Measurements from ENCODE around the gene EIF4E3.

The EIF4E3 gene

GRCh38 chr3:71732637-71733036, 7.4 kb upstream of the EIF4E3 start:
- TF ChIP-seq EZH2 (optimal IDR thresholded peaks at IDR 0.05; ENCODE audit: low read depth, low read length) (no peak), CTCF (IDR thresholded peaks at IDR 0.05; ENCODE audit: low read length) (no peak)
- Histone ChIP-seq H3K9ac (ENCODE audit: low read length) (no peak overlapping the region), H4K20me1 (ENCODE audit: insufficient read depth, low read length) (no peaks in the 10 kb centered on the region), H3F3A (ENCODE audit: insufficient read depth, low read length) (no peaks in the 10 kb centered on the region), H3K9me3 (replicated peaks; ENCODE audit: insufficient read depth, low read length) (no peaks in the 10 kb centered on the region), H3K27ac (ENCODE audit: low read length) (no peak overlapping the region), H3K9me2 (replicated peaks; ENCODE audit: insufficient read depth, low read length) (no peaks in the 10 kb centered on the region), H3K36me3 (replicated peaks; ENCODE audit: insufficient read depth, low read length) (no peaks in the 10 kb centered on the region), H3K4me2 (ENCODE audit: low read depth, low read length) (no peak overlapping the region), H3K27me3 (replicated peaks; ENCODE audit: insufficient read depth, low read length) (no peaks in the 10 kb centered on the region), H3K4me1 (ENCODE audit: low read length) (peaks cover 7% of the 10 kb centered on the region), H3K4me3 (ENCODE audit: low read length) (no peak overlapping the region), H2AFZ (ENCODE audit: low read length) (no peak overlapping the region), H3K79me2 (ENCODE audit: low read length) (no peaks in the 10 kb centered on the region)
- no peak for DNase-seq

GRCh38 chr3:71728632-71729342, 3.6 kb upstream of the EIF4E3 start:
- H4K20me1 ChIP-seq (ENCODE audit: insufficient read depth, low read length) = no peaks in the 10 kb centered on the region
- H3K9me3 ChIP-seq (replicated peaks; ENCODE audit: insufficient read depth, low read length) = no peaks in the 10 kb centered on the region
- no peaks in the 10 kb centered on the region for H3K27me3 ChIP-seq (replicated peaks; ENCODE audit: insufficient read depth, low read length)
- no peak overlapping the region for H3K27ac ChIP-seq (ENCODE audit: low read length)
- TF ChIP-seq EZH2phosphoT487 (IDR thresholded peaks at IDR 0.05; ENCODE audit: low read length) (no peak), CTCF (IDR thresholded peaks at IDR 0.05; ENCODE audit: low read length) (no peak), EZH2 (optimal IDR thresholded peaks at IDR 0.05; ENCODE audit: low read depth, low read length) (no peak)
- no peaks in the 10 kb centered on the region for H3K36me3 ChIP-seq (replicated peaks; ENCODE audit: insufficient read depth, low read length)
- H3K4me2 ChIP-seq (ENCODE audit: low read depth, low read length) = no peak overlapping the region
- no peak for DNase-seq
- H3K4me3 ChIP-seq (ENCODE audit: low read length) = no peak overlapping the region
- peaks cover 6% of the 10 kb centered on the region for H3F3A ChIP-seq (ENCODE audit: insufficient read depth, low read length)
- peaks cover 10% of the 10 kb centered on the region for H3K79me2 ChIP-seq (ENCODE audit: low read length)
- no peak overlapping the region for H3K9ac ChIP-seq (ENCODE audit: low read length)
- H3K4me1 ChIP-seq (ENCODE audit: low read length) = peaks cover 14% of the 10 kb centered on the region
- H2AFZ ChIP-seq (ENCODE audit: low read length) = no peak overlapping the region
- H3K9me2 ChIP-seq (replicated peaks; ENCODE audit: insufficient read depth, low read length) = no peaks in the 10 kb centered on the region

GRCh38 chr3:71726146-71726545, 944 bp upstream of the EIF4E3 start:
- Histone ChIP-seq H3K9me3 (replicated peaks; ENCODE audit: insufficient read depth, low read length) (no peaks in the 10 kb centered on the region), H4K20me1 (ENCODE audit: insufficient read depth, low read length) (no peaks in the 10 kb centered on the region), H3K36me3 (replicated peaks; ENCODE audit: insufficient read depth, low read length) (no peaks in the 10 kb centered on the region), H3K4me1 (ENCODE audit: low read length) (peaks cover 34% of the 10 kb centered on the region), H3K27ac (ENCODE audit: low read length) (no peak overlapping the region), H2AFZ (ENCODE audit: low read length) (peak overlapping the region; percentile 88; the same call in 1 of the 2 replicates), H3F3A (ENCODE audit: insufficient read depth, low read length) (peaks cover 22% of the 10 kb centered on the region), H3K4me2 (ENCODE audit: low read depth, low read length) (peak overlapping the region; percentile 83; the same call in 1 of the 2 replicates), H3K9ac (ENCODE audit: low read length) (no peak overlapping the region), H3K9me2 (replicated peaks; ENCODE audit: insufficient read depth, low read length) (no peaks in the 10 kb centered on the region), H3K27me3 (replicated peaks; ENCODE audit: insufficient read depth, low read length) (no peaks in the 10 kb centered on the region), H3K4me3 (ENCODE audit: low read length) (peak overlapping the region; percentile 69; the same call in 1 of the 2 replicates), H3K79me2 (ENCODE audit: low read length) (peaks cover 29% of the 10 kb centered on the region)
- DNase-seq = no peak
- no peak for TF ChIP-seq EZH2 (optimal IDR thresholded peaks at IDR 0.05; ENCODE audit: low read depth, low read length)
- no peak for TF ChIP-seq CTCF (IDR thresholded peaks at IDR 0.05; ENCODE audit: low read length)

Measured in MM.1S (cell line).